Ovary (tissue), 3 donors: ENCODE results near the gene COMMD8.

ENCODE experiments used
- EP300 ChIP-seq: sonication (generic); formaldehyde crosslinking; IDR thresholded peaks from one replicate; pipeline ENCODE4 v1.6.1; 2017; ENCODE audit warnings: antibody characterized with exemption
- POLR2A ChIP-seq: fragments of 450-650 bp; IDR thresholded peaks from one replicate; pipeline ENCODE4 v1.6.1; 2017; ENCODE audit warnings: antibody characterized with exemption, mild to moderate bottlenecking, moderate library complexity
- TF ChIP-seq, protein P1 (sequence below), 3 donors: fragments of 450-650 bp in 2 of 3; fragments of 200-600 bp in 1 of 3; IDR thresholded peaks; one replicate each; pipeline versions ENCODE4 v1.5.1 to v1.8.0; 2016 to 2022; ENCODE audit warnings: antibody characterized with exemption in 3 of 3, mild to moderate bottlenecking in 1 of 3
- donor health status: DM: no; HTN: no; CAD: no.

DNA sequence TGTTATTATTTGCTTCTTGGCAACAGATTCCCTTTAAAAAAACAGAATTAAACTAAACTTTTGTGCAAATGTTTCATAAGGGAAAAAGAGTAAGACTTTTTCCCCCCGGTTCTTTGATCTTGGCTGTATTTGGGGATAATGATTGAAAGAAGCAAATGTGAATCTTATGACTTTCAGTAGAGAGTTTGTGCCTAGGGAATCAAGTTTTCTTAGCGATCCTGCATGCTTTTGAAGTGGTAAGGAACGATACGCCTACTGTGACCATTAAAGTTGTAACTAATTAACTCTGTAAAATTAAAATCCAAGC, 30.6 kb upstream of the COMMD8 start:
- TF ChIP-seq, protein P1, sequence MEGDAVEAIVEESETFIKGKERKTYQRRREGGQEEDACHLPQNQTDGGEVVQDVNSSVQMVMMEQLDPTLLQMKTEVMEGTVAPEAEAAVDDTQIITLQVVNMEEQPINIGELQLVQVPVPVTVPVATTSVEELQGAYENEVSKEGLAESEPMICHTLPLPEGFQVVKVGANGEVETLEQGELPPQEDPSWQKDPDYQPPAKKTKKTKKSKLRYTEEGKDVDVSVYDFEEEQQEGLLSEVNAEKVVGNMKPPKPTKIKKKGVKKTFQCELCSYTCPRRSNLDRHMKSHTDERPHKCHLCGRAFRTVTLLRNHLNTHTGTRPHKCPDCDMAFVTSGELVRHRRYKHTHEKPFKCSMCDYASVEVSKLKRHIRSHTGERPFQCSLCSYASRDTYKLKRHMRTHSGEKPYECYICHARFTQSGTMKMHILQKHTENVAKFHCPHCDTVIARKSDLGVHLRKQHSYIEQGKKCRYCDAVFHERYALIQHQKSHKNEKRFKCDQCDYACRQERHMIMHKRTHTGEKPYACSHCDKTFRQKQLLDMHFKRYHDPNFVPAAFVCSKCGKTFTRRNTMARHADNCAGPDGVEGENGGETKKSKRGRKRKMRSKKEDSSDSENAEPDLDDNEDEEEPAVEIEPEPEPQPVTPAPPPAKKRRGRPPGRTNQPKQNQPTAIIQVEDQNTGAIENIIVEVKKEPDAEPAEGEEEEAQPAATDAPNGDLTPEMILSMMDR (IDR thresholded peaks at IDR 0.05) = no peak
- TF ChIP-seq EP300 (no peak), POLR2A (no peak)
